ENCODE measurements around the gene SPRED1. TPM values are rescaled to one million over a fixed set of nuclear protein-coding genes. Genes with fewer than 3 reads are reported as not detected.

Gene SPRED1
- total RNA-seq, 1 donor from 2014 or later = 29.8 TPM

- H3K9me3 Mint-ChIP-seq (ENCODE audit: low read depth) = no peaks in the 10 kb centered on the region
- H3K36me3 Mint-ChIP-seq (ENCODE audit: low read depth) = no peaks in the 10 kb centered on the region
- H3K27me3 Mint-ChIP-seq (ENCODE audit: low read depth) = no peaks in the 10 kb centered on the region
- TF ChIP-seq CTCF (IDR thresholded peaks at IDR 0.05) = no peak
- peaks cover 7% of the 10 kb centered on the region for H3K4me1 Mint-ChIP-seq (ENCODE audit: low read depth)
- no peak overlapping the region for H3K27ac Mint-ChIP-seq (ENCODE audit: unreplicated experiment)
- no peak overlapping the region for H3K4me3 Mint-ChIP-seq (ENCODE audit: unreplicated experiment)
- DNase-seq (ENCODE audit: low spot score) = no peak
Observed at GRCh38 chr15:38225381-38225780, 27.3 kb upstream of the SPRED1 start.

- H3K36me3 Mint-ChIP-seq (ENCODE audit: low read depth) = no peaks in the 10 kb centered on the region
- no peaks in the 10 kb centered on the region for H3K9me3 Mint-ChIP-seq (ENCODE audit: low read depth)
- H3K27ac Mint-ChIP-seq (ENCODE audit: unreplicated experiment) = no peak overlapping the region
- peaks cover 7% of the 10 kb centered on the region for H3K4me1 Mint-ChIP-seq (ENCODE audit: low read depth)
- no peak for TF ChIP-seq CTCF (IDR thresholded peaks at IDR 0.05)
- H3K4me3 Mint-ChIP-seq (ENCODE audit: unreplicated experiment) = no peak overlapping the region
- H3K27me3 Mint-ChIP-seq (ENCODE audit: low read depth) = no peaks in the 10 kb centered on the region
- no peak for DNase-seq (ENCODE audit: low spot score)
Observed at GRCh38 chr15:38226608-38227266, 25.9 kb upstream of the SPRED1 start.

- no peak for DNase-seq (ENCODE audit: low spot score)
- no peaks in the 10 kb centered on the region for H3K36me3 Mint-ChIP-seq (ENCODE audit: low read depth)
- H3K9me3 Mint-ChIP-seq (ENCODE audit: low read depth) = no peaks in the 10 kb centered on the region
- no peak overlapping the region for H3K27ac Mint-ChIP-seq (ENCODE audit: unreplicated experiment)
- no peak for TF ChIP-seq CTCF (IDR thresholded peaks at IDR 0.05)
- no peaks in the 10 kb centered on the region for H3K27me3 Mint-ChIP-seq (ENCODE audit: low read depth)
- H3K4me3 Mint-ChIP-seq (ENCODE audit: unreplicated experiment) = no peak overlapping the region
- peaks cover 7% of the 10 kb centered on the region for H3K4me1 Mint-ChIP-seq (ENCODE audit: low read depth)
Observed at GRCh38 chr15:38227941-38228340, 24.7 kb upstream of the SPRED1 start.

GRCh38 chr15:38228618-38229017 is 24.0 kb upstream of the SPRED1 start:
- Mint-ChIP-seq H3K27ac (ENCODE audit: unreplicated experiment) (peak overlapping the region; percentile 4), H3K27me3 (ENCODE audit: low read depth) (no peaks in the 10 kb centered on the region), H3K4me3 (ENCODE audit: unreplicated experiment) (no peak overlapping the region), H3K36me3 (ENCODE audit: low read depth) (no peaks in the 10 kb centered on the region), H3K4me1 (ENCODE audit: low read depth) (peaks cover 7% of the 10 kb centered on the region), H3K9me3 (ENCODE audit: low read depth) (no peaks in the 10 kb centered on the region)
- DNase-seq (ENCODE audit: low spot score) = no peak
- no peak for TF ChIP-seq CTCF (IDR thresholded peaks at IDR 0.05)

- no peaks in the 10 kb centered on the region for H3K9me3 Mint-ChIP-seq (ENCODE audit: low read depth)
- no peak for TF ChIP-seq CTCF (IDR thresholded peaks at IDR 0.05)
- H3K4me3 Mint-ChIP-seq (ENCODE audit: unreplicated experiment) = no peak overlapping the region
- H3K36me3 Mint-ChIP-seq (ENCODE audit: low read depth) = no peaks in the 10 kb centered on the region
- no peaks in the 10 kb centered on the region for H3K27me3 Mint-ChIP-seq (ENCODE audit: low read depth)
- no peak for DNase-seq (ENCODE audit: low spot score)
- no peak overlapping the region for H3K27ac Mint-ChIP-seq (ENCODE audit: unreplicated experiment)
- peaks cover 7% of the 10 kb centered on the region for H3K4me1 Mint-ChIP-seq (ENCODE audit: low read depth)
Observed at GRCh38 chr15:38229705-38230310, 22.8 kb upstream of the SPRED1 start.

Data from chondrocyte (in vitro differentiated cells).